ENCODE results near the gene DNAI7. TPM values are rescaled to one million over a fixed set of nuclear protein-coding genes. Genes with fewer than 3 reads are reported as not detected.

Gene DNAI7
- polyA plus RNA-seq (ENCODE audit: insufficient read length in 4 of 4) = 1 to 10 TPM; 1.8 to 8.4 (median 6.0) TPM

- DNase-seq (ENCODE audit: low read depth in 4 of 4, low spot score in 3 of 4) = peak; percentile 86 to 94 (median 92)
Observed at GRCh38 chr12:25195056-25195971, at the start of gene DNAI7, which contains the start of gene ETFRF1. Gene DNAI7, minus strand, starts transcription at chr12:25195160. Its CDS starts 82 bp downstream, at chr12:25195078. Gene ETFRF1, plus strand, starts transcription at chr12:25195237. Its CDS starts 8,720 bp downstream, at chr12:25203957.

GRCh38 chr12:25243680-25243990 lies 48.7 kb upstream of the DNAI7 start:
- no peak for DNase-seq (ENCODE audit: low read depth in 4 of 4, low spot score in 3 of 4)

- DNase-seq (ENCODE audit: low read depth in 4 of 4, low spot score in 3 of 4) = no peak
Observed at GRCh38 chr12:25242981-25243679, 48.2 kb upstream of the DNAI7 start.

- no peak for DNase-seq (ENCODE audit: low read depth in 4 of 4, low spot score in 3 of 4)
Observed at GRCh38 chr12:25241167-25242020, 46.4 kb upstream of the DNAI7 start.

GRCh38 chr12:25236626-25237025 lies 41.7 kb upstream of the DNAI7 start:
- no peak for DNase-seq (ENCODE audit: low read depth in 4 of 4, low spot score in 3 of 4)

- no peak for DNase-seq (ENCODE audit: low read depth in 4 of 4, low spot score in 3 of 4)
Observed at GRCh38 chr12:25236190-25236589, 41.2 kb upstream of the DNAI7 start.

GRCh38 chr12:25213338-25213737 lies 18.4 kb upstream of the DNAI7 start:
- DNase-seq (ENCODE audit: low read depth in 4 of 4, low spot score in 3 of 4) = no peak

GRCh38 chr12:25208554-25208953 lies 13.6 kb upstream of the DNAI7 start:
- no peak for DNase-seq (ENCODE audit: low read depth in 4 of 4, low spot score in 3 of 4)

GRCh38 chr12:25207846-25208245 lies 12.9 kb upstream of the DNAI7 start:
- no peak for DNase-seq (ENCODE audit: low read depth in 4 of 4, low spot score in 3 of 4)

GRCh38 chr12:25207411-25207810 lies 12.5 kb upstream of the DNAI7 start:
- DNase-seq (ENCODE audit: low read depth in 4 of 4, low spot score in 3 of 4) = no peak

GRCh38 chr12:25202137-25202536 lies 7.2 kb upstream of the DNAI7 start:
- no peak for DNase-seq (ENCODE audit: low read depth in 4 of 4, low spot score in 3 of 4)

GRCh38 chr12:25200703-25201102 lies 5.7 kb upstream of the DNAI7 start:
- DNase-seq (ENCODE audit: low read depth in 4 of 4, low spot score in 3 of 4) = no peak

GRCh38 chr12:25197608-25198007 lies 2.6 kb upstream of the DNAI7 start:
- DNase-seq (ENCODE audit: low read depth in 4 of 4, low spot score in 3 of 4) = no peak

GRCh38 chr12:25194722-25195055 lies 271 bp downstream of the DNAI7 start:
- peak in 1 of 4 donors; percentile 14 for DNase-seq (ENCODE audit: low read depth in 4 of 4, low spot score in 3 of 4)

GRCh38 chr12:25194214-25194613 lies 746 bp downstream of the DNAI7 start:
- DNase-seq (ENCODE audit: low read depth in 4 of 4, low spot score in 3 of 4) = peak in 3 of 4 donors; percentile 10 to 26 (median 12)

GRCh38 chr12:25190793-25191192 lies 4.2 kb downstream of the DNAI7 start:
- no peak for DNase-seq (ENCODE audit: low read depth in 4 of 4, low spot score in 3 of 4)

- no peak for DNase-seq (ENCODE audit: low read depth in 4 of 4, low spot score in 3 of 4)
Observed at GRCh38 chr12:25189656-25190055, 5.3 kb downstream of the DNAI7 start.

- DNase-seq (ENCODE audit: low read depth in 4 of 4, low spot score in 3 of 4) = no peak
Observed at GRCh38 chr12:25187781-25188180, 7.2 kb downstream of the DNAI7 start.

- no peak for DNase-seq (ENCODE audit: low read depth in 4 of 4, low spot score in 3 of 4)
Observed at GRCh38 chr12:25186788-25187402, 8.1 kb downstream of the DNAI7 start.

- no peak for DNase-seq (ENCODE audit: low read depth in 4 of 4, low spot score in 3 of 4)
Observed at GRCh38 chr12:25186038-25186787, 8.7 kb downstream of the DNAI7 start.
